ENCODE measurements around the gene HSPA12B. TPM values are rescaled to one million over a fixed set of nuclear protein-coding genes. Genes with fewer than 3 reads are reported as not detected.

The HSPA12B gene
- total and polyA plus RNA-seq, 2 of the 13 experiments (the other 11 are each of a cell fraction or from before 2014, with no cell fraction given): 0.01 TPM; not detected in 1

DNA sequence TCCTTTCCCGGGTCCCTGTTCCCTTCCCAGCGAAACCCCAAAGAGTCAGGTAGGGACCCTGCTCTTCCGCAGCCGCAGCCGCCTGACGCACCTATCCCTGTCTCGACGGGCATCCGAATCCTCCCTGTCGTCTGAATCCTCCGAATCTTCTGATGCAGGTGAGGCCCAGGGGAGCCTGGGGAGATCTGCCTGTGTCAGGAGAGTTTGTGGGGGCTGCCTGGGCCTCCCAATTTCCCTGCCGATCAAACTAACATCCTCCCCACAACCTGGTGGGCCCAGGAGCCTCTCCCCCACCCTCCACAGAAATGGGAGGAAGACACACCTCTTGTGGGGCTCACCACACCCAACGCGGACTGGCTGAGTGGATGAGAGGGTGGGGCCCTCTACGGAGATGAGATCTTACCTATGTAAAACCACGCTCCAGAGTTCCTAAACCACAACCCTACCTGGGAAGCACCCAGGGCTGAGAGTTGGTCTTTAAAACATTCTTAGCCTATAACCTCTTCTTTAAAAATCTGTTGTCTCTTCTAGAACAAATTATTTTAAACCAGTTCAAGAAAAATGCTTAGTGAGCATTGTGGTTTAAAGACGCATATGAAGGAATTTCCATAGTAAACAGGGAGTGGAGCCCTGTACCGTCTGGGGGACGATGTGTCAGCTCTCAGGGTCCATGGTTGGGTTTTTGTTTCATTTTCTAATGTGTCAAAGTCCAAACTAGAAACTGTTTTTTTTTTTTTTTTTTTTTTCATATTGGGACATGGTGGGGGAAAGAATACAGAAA, 65.3 kb downstream of the HSPA12B start (continued):
- TF ChIP-seq, protein P1, sequence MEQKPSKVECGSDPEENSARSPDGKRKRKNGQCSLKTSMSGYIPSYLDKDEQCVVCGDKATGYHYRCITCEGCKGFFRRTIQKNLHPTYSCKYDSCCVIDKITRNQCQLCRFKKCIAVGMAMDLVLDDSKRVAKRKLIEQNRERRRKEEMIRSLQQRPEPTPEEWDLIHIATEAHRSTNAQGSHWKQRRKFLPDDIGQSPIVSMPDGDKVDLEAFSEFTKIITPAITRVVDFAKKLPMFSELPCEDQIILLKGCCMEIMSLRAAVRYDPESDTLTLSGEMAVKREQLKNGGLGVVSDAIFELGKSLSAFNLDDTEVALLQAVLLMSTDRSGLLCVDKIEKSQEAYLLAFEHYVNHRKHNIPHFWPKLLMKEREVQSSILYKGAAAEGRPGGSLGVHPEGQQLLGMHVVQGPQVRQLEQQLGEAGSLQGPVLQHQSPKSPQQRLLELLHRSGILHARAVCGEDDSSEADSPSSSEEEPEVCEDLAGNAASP (CRISPR knock-in tag; IDR thresholded peaks at IDR 0.05; ENCODE audit: borderline replicate concordance): no peak
- TF ChIP-seq EEA1 (CRISPR knock-in tag; IDR thresholded peaks at IDR 0.05; ENCODE audit: borderline replicate concordance) (no peak), GATA4 (IDR thresholded peaks at IDR 0.05; ENCODE audit: borderline replicate concordance, low read depth) (no peak), ZBTB38 (CRISPR knock-in tag; IDR thresholded peaks at IDR 0.05) (peak; percentile 90), SNRNP70 (IDR thresholded peaks at IDR 0.05; ENCODE audit: low read depth, low read length) (no peak), MAF1 (CRISPR knock-in tag; IDR thresholded peaks at IDR 0.05; ENCODE audit: borderline replicate concordance) (no peak), MBD4 (IDR thresholded peaks at IDR 0.05; ENCODE audit: borderline replicate concordance, low read length) (no peak), HCFC1 (IDR thresholded peaks at IDR 0.05; ENCODE audit: low read depth, low read length) (no peak), ZNF552 (CRISPR knock-in tag; IDR thresholded peaks at IDR 0.05; ENCODE audit: borderline replicate concordance) (no peak), NRL (CRISPR knock-in tag; IDR thresholded peaks at IDR 0.05; ENCODE audit: borderline replicate concordance) (0 out of 2 replicates have a peak, but pooled peaks have one; percentile 68), ZNF263 (CRISPR knock-in tag; IDR thresholded peaks at IDR 0.05) (no peak; the same call in 1 of the 2 replicates), PAWR (CRISPR knock-in tag; IDR thresholded peaks at IDR 0.05; ENCODE audit: borderline replicate concordance) (no peak), ZNF563 (CRISPR knock-in tag; IDR thresholded peaks at IDR 0.05) (0 out of 2 replicates have a peak, but pooled peaks have one; percentile 40), ZNF296 (CRISPR knock-in tag; conservative IDR thresholded peaks at IDR 0.05) (no peak), MZF1 (CRISPR knock-in tag; IDR thresholded peaks at IDR 0.05; ENCODE audit: borderline replicate concordance) (no peak), ZNF781 (CRISPR knock-in tag; IDR thresholded peaks at IDR 0.05; ENCODE audit: borderline replicate concordance, not compliant biosample characterization) (no peak), RNF2 (conservative IDR thresholded peaks at IDR 0.05; ENCODE audit: low read depth) (no peak)
- TF ChIP-seq, protein P2, sequence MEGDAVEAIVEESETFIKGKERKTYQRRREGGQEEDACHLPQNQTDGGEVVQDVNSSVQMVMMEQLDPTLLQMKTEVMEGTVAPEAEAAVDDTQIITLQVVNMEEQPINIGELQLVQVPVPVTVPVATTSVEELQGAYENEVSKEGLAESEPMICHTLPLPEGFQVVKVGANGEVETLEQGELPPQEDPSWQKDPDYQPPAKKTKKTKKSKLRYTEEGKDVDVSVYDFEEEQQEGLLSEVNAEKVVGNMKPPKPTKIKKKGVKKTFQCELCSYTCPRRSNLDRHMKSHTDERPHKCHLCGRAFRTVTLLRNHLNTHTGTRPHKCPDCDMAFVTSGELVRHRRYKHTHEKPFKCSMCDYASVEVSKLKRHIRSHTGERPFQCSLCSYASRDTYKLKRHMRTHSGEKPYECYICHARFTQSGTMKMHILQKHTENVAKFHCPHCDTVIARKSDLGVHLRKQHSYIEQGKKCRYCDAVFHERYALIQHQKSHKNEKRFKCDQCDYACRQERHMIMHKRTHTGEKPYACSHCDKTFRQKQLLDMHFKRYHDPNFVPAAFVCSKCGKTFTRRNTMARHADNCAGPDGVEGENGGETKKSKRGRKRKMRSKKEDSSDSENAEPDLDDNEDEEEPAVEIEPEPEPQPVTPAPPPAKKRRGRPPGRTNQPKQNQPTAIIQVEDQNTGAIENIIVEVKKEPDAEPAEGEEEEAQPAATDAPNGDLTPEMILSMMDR (CRISPR knock-in tag; IDR thresholded peaks at IDR 0.05): 0 out of 2 replicates have a peak, but pooled peaks have one; percentile 7
- TF ChIP-seq, protein P3, sequence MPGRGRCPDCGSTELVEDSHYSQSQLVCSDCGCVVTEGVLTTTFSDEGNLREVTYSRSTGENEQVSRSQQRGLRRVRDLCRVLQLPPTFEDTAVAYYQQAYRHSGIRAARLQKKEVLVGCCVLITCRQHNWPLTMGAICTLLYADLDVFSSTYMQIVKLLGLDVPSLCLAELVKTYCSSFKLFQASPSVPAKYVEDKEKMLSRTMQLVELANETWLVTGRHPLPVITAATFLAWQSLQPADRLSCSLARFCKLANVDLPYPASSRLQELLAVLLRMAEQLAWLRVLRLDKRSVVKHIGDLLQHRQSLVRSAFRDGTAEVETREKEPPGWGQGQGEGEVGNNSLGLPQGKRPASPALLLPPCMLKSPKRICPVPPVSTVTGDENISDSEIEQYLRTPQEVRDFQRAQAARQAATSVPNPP (CRISPR knock-in tag; IDR thresholded peaks at IDR 0.05): no peak
- TF ChIP-seq, protein P4, sequence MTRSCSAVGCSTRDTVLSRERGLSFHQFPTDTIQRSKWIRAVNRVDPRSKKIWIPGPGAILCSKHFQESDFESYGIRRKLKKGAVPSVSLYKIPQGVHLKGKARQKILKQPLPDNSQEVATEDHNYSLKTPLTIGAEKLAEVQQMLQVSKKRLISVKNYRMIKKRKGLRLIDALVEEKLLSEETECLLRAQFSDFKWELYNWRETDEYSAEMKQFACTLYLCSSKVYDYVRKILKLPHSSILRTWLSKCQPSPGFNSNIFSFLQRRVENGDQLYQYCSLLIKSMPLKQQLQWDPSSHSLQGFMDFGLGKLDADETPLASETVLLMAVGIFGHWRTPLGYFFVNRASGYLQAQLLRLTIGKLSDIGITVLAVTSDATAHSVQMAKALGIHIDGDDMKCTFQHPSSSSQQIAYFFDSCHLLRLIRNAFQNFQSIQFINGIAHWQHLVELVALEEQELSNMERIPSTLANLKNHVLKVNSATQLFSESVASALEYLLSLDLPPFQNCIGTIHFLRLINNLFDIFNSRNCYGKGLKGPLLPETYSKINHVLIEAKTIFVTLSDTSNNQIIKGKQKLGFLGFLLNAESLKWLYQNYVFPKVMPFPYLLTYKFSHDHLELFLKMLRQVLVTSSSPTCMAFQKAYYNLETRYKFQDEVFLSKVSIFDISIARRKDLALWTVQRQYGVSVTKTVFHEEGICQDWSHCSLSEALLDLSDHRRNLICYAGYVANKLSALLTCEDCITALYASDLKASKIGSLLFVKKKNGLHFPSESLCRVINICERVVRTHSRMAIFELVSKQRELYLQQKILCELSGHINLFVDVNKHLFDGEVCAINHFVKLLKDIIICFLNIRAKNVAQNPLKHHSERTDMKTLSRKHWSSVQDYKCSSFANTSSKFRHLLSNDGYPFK (CRISPR knock-in tag; IDR thresholded peaks at IDR 0.05; ENCODE audit: borderline replicate concordance): no peak

Data from HepG2 (cell line).